H1 (cell line): Measurements from ENCODE around the gene PHC2.

Source experiments
- CTCF ChIP-seq, 3 experiments: IDR thresholded peaks; 1 replicate in 2 of 3; 2 replicates in 1 of 3; pipeline versions ENCODE4 v1.5.1 to v1.6.1; 2011; ENCODE audit warnings: low read length in 3 of 3, mild to moderate bottlenecking in 3 of 3, inconsistent platforms in 2 of 3, low read depth in 1 of 3, moderate library complexity in 1 of 3; ENCODE audit not compliant: insufficient read depth in 1 of 3; ENCODE audit errors: control extremely low read depth in 1 of 3
- EP300 ChIP-seq, 2 experiments: IDR thresholded peaks; 1 replicate in 1 of 2; 2 replicates in 1 of 2; pipeline ENCODE4 v1.6.1; 2011 to 2012; ENCODE audit warnings: low read depth in 2 of 2, low read length in 2 of 2, mild to moderate bottlenecking in 2 of 2, borderline replicate concordance in 1 of 2, inconsistent platforms in 1 of 2, moderate library complexity in 1 of 2
- MAFK ChIP-seq: IDR thresholded peaks from 2 replicates; pipeline ENCODE4 v1.6.1; 2012; ENCODE audit warnings: low read depth, mild to moderate bottlenecking, improper control_type of control experiment, low read length
- POLR2A ChIP-seq, 2 experiments: IDR thresholded peaks; 1 replicate in 1 of 2; 2 replicates in 1 of 2; pipeline ENCODE4 v1.6.1; 2011; ENCODE audit warnings: low read depth in 2 of 2, low read length in 2 of 2, mild to moderate bottlenecking in 2 of 2; ENCODE audit errors: control extremely low read depth in 1 of 2
- TCF12 ChIP-seq: IDR thresholded peaks from 2 replicates; pipeline ENCODE4 v1.6.1; 2011; ENCODE audit warnings: low read depth, mild to moderate bottlenecking, low read length

DNA sequence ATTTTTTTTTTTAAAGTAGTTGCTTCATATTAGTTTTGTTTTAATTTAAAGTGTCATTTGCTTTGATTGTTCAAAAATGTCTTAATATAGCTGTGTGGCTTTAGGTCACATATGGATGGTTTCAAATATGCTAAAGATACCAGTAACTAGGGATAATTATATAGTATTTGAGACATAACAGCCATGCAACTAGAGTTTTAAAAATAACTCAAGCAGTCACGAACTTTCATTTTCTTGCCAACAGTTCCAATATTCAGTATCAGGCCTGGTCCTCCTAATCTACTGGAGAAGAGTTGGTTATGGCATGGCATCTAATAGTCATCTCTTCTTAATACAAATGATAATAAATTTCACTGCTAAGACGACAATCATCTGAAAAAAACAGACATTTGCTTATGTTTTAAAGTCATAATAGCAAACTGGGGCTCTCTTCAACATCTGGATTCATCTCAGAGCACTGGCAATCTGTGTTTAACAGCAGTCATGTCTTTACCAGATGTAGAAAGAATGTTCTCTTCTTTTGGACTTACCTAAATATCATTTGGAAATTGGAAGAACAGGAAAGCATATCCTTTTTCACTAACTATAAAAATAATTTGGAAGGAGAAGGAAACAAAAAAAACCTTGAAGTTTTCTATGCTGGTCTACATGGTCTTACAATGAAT is 85.9 kb downstream of the PHC2 start:
- TF ChIP-seq CTCF (IDR thresholded peaks at IDR 0.05; ENCODE audit: control extremely low read depth in 1 of 3, insufficient read depth in 1 of 3, low read depth in 1 of 3, low read length in 3 of 3) (no peak), MAFK (no peak), TCF12 (no peak), EP300 (IDR thresholded peaks at IDR 0.05; ENCODE audit: borderline replicate concordance in 1 of 2, low read depth in 2 of 2, low read length in 2 of 2) (no peak), POLR2A (IDR thresholded peaks at IDR 0.05; ENCODE audit: control extremely low read depth in 1 of 2, low read depth in 2 of 2, low read length in 2 of 2) (no peak)
